ENCODE measurements around the gene CIT. TPM values are rescaled to one million over a fixed set of nuclear protein-coding genes. Genes with fewer than 3 reads are reported as not detected.
A peak's percentile ranks its signal among the peaks of the same experiment; 100 is the strongest.

Gene CIT
- total and polyA plus RNA-seq, 10 of the 15 experiments (the other 5 are each of a cell fraction or from before 2014, with no cell fraction given), result 1.0 to 38.2 (median 14.9) TPM

GRCh38 chr12:119666900-119667576 lies 210.1 kb downstream of the CIT start (continued):
- TF ChIP-seq HSF1 (IDR thresholded peaks at IDR 0.05; ENCODE audit: low read depth, low read length) (no peak), NFYB (IDR thresholded peaks at IDR 0.05; ENCODE audit: insufficient read depth, low read depth, low read length) (no peak), EZH2 (IDR thresholded peaks at IDR 0.05; ENCODE audit: borderline replicate concordance, control insufficient read depth, low read depth, low read length) (no peak), JUND (IDR thresholded peaks at IDR 0.05; ENCODE audit: low read depth, low read length) (no peak), MXI1 (IDR thresholded peaks at IDR 0.05; ENCODE audit: low read depth, low read length) (no peak), ATF2 (IDR thresholded peaks at IDR 0.05; ENCODE audit: low read length) (peak; percentile 74), FOS (IDR thresholded peaks at IDR 0.05; ENCODE audit: borderline replicate concordance, extremely low read depth, insufficient read length) (no peak), LARP7 (IDR thresholded peaks at IDR 0.05) (no peak), RFX5 (IDR thresholded peaks at IDR 0.05; ENCODE audit: low read depth, low read length) (no peak), EP300 (IDR thresholded peaks at IDR 0.05; ENCODE audit: borderline replicate concordance in 1 of 2, control insufficient read depth in 1 of 2, low read depth in 2 of 2, low read length in 2 of 2) (peak in 1 of 2 experiments; percentile 40; a peak in 1 of 4 replicates), TARDBP (IDR thresholded peaks at IDR 0.05; ENCODE audit: borderline replicate concordance) (no peak), BCLAF1 (IDR thresholded peaks at IDR 0.05) (no peak), MTA2 (IDR thresholded peaks at IDR 0.05; ENCODE audit: low read depth) (peak; percentile 13; the same call in 1 of the 2 replicates), NKRF (conservative IDR thresholded peaks at IDR 0.05) (no peak), STAT1 (conservative IDR thresholded peaks at IDR 0.05) (no peak), SUPT20H (IDR thresholded peaks at IDR 0.05; ENCODE audit: borderline replicate concordance, control insufficient read depth, low read depth, low read length) (no peak), SP1 (IDR thresholded peaks at IDR 0.05; ENCODE audit: low read depth, low read length) (no peak), TBL1XR1 (IDR thresholded peaks at IDR 0.05; ENCODE audit: low read depth, low read length) (0 out of 2 replicates have a peak, but pooled peaks have one; percentile 8), HCFC1 (IDR thresholded peaks at IDR 0.05; ENCODE audit: low read length) (no peak), SMC3 (IDR thresholded peaks at IDR 0.05; ENCODE audit: borderline replicate concordance, low read length) (no peak), USF2 (IDR thresholded peaks at IDR 0.05; ENCODE audit: borderline replicate concordance, low read depth, low read length) (no peak)
